Astrocyte (in vitro differentiated cells and primary cell): ENCODE results near the gene PPP1R14B. TPM values are rescaled to one million over a fixed set of nuclear protein-coding genes. Genes with fewer than 3 reads are reported as not detected.
A peak's percentile ranks its signal among the peaks of the same experiment; 100 is the strongest.

ENCODE experiments used
- DNase-seq: peaks from one replicate; pipeline ENCODE4 v3.0.0-alpha.2; 2010; ENCODE audit warnings: low read depth
- FAIRE-seq: peaks from 2 replicates; lab custom pipeline; 2011; peaks lifted over from hg19 to GRCh38; lab: Jason Lieb, UNC
- H2AFZ ChIP-seq: 2 replicates; pipeline ENCODE4 v1.6.0; 2012; ENCODE audit warnings: low read depth, low read length, inconsistent platforms
- H3K27ac ChIP-seq: 2 replicates; pipeline ENCODE4 v1.5.1; 2011; ENCODE audit warnings: low read depth, low read length, inconsistent platforms
- H3K27me3 ChIP-seq: 2 replicates; pipeline ENCODE4 v1.6.0; 2011; ENCODE audit warnings: low read length, inconsistent platforms; ENCODE audit not compliant: insufficient read depth
- H3K36me3 ChIP-seq: 2 replicates; pipeline ENCODE4 v1.5.1; 2011; ENCODE audit warnings: low read length, inconsistent platforms; ENCODE audit not compliant: insufficient read depth
- H3K4me1 ChIP-seq: 2 replicates; pipeline ENCODE4 v1.5.1; 2011; ENCODE audit warnings: low read length, inconsistent platforms; ENCODE audit not compliant: insufficient read depth
- H3K4me2 ChIP-seq: 2 replicates; pipeline ENCODE4 v1.6.0; 2012; ENCODE audit warnings: low read length, inconsistent platforms
- H3K4me3 ChIP-seq: 2 replicates; pipeline ENCODE4 v1.5.1; 2011; ENCODE audit warnings: low read depth, mild to moderate bottlenecking, low read length, inconsistent platforms; ENCODE audit not compliant: insufficient read depth
- H3K79me2 ChIP-seq: 2 replicates; pipeline ENCODE4 v1.6.0; 2012; ENCODE audit warnings: mild to moderate bottlenecking, low read length, inconsistent platforms; ENCODE audit not compliant: insufficient read depth
- H3K9ac ChIP-seq: 2 replicates; pipeline ENCODE4 v1.6.0; 2012; ENCODE audit warnings: mild to moderate bottlenecking, low read length, inconsistent platforms
- H3K9me3 ChIP-seq: 2 replicates; pipeline ENCODE4 v1.5.1; 2012; ENCODE audit warnings: low read depth, mild to moderate bottlenecking, low read length, inconsistent platforms; ENCODE audit not compliant: insufficient read depth
- H4K20me1 ChIP-seq: 2 replicates; pipeline ENCODE4 v1.6.0; 2012; ENCODE audit warnings: low read length, inconsistent platforms; ENCODE audit not compliant: insufficient read depth
- H3K27ac Mint-ChIP-seq: one replicate; pipeline ENCODE4 v1.8.0; 2021; ENCODE audit warnings: mild to moderate bottlenecking, mixed read lengths; ENCODE audit not compliant: unreplicated experiment
- H3K27me3 Mint-ChIP-seq: one replicate; pipeline ENCODE4 v1.8.0; 2021; ENCODE audit warnings: low read depth, mixed read lengths; ENCODE audit not compliant: unreplicated experiment
- H3K36me3 Mint-ChIP-seq: one replicate; pipeline ENCODE4 v1.8.0; 2021; ENCODE audit warnings: low read depth, mixed read lengths; ENCODE audit not compliant: unreplicated experiment
- H3K4me1 Mint-ChIP-seq: one replicate; pipeline ENCODE4 v1.8.0; 2021; ENCODE audit warnings: low read depth, mixed read lengths; ENCODE audit not compliant: unreplicated experiment
- H3K4me3 Mint-ChIP-seq: one replicate; pipeline ENCODE4 v1.8.0; 2021; ENCODE audit warnings: mild to moderate bottlenecking, moderate library complexity, mixed read lengths; ENCODE audit not compliant: unreplicated experiment
- H3K9me3 Mint-ChIP-seq: one replicate; pipeline ENCODE4 v1.8.0; 2021; ENCODE audit warnings: mild to moderate bottlenecking, mixed read lengths; ENCODE audit not compliant: unreplicated experiment
- EZH2 ChIP-seq: IDR thresholded peaks from 2 replicates; pipeline ENCODE4 v1.6.1; 2012; ENCODE audit warnings: mild to moderate bottlenecking, low read length, inconsistent platforms; ENCODE audit not compliant: insufficient read depth
- total RNA-seq: library from RNA; stranded (reverse); gene quantifications from 2 replicates; pipeline ENCODE4 v1.2.1, GENCODE V29; 2021
- TF ChIP-seq, protein P1 (sequence below): IDR thresholded peaks from 2 replicates; pipeline ENCODE4 v1.5.1; 2011; ENCODE audit warnings: low read depth, mild to moderate bottlenecking, inconsistent platforms, low read length, moderate library complexity; ENCODE audit not compliant: insufficient read depth

PPP1R14B gene
- total RNA-seq, 1 donor from 2014 or later = 370 TPM

DNA sequence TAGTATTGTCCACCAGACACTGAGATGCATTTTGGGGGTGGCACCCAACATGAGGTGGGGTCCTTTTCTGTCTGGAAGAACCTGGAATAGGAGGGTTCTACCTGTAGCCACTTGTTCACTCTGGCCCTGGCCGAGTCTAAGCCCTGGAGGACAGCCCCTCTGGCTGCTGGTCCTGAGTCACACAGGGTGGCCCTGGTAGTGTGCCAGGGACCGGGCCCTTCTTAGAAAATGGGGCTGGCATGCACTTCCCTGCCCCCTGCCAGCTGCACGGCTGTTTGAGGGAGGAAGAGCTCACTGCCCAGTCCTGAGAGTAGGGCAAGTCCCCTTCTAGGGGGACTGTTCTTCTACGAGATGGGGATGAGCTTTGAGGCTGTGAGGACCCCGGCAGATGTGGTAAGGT, 6.7 kb upstream of the PPP1R14B start:
- Mint-ChIP-seq H3K27me3 (no peaks in the 10 kb centered on the region), H3K36me3 (peaks cover 11% of the 10 kb centered on the region), H3K4me1 (peaks cover 8% of the 10 kb centered on the region), H3K4me3 (peak overlapping the region; percentile 80), H3K9me3 (no peaks in the 10 kb centered on the region), H3K27ac (no peak overlapping the region)
- Histone ChIP-seq H3K9ac (no peak overlapping the region), H3K9me3 (no peaks in the 10 kb centered on the region), H3K4me3 (no peak overlapping the region), H3K4me1 (peaks cover 18% of the 10 kb centered on the region), H3K27me3 (no peaks in the 10 kb centered on the region), H3K79me2 (peaks cover 29% of the 10 kb centered on the region), H3K36me3 (peaks cover 8% of the 10 kb centered on the region), H3K4me2 (peak overlapping the region; percentile 99), H4K20me1 (peaks cover 29% of the 10 kb centered on the region), H2AFZ (no peak overlapping the region), H3K27ac (no peak overlapping the region)
- FAIRE-seq (no peak), DNase-seq (no peak)
- TF ChIP-seq EZH2 = no peak
- TF ChIP-seq, protein P1, sequence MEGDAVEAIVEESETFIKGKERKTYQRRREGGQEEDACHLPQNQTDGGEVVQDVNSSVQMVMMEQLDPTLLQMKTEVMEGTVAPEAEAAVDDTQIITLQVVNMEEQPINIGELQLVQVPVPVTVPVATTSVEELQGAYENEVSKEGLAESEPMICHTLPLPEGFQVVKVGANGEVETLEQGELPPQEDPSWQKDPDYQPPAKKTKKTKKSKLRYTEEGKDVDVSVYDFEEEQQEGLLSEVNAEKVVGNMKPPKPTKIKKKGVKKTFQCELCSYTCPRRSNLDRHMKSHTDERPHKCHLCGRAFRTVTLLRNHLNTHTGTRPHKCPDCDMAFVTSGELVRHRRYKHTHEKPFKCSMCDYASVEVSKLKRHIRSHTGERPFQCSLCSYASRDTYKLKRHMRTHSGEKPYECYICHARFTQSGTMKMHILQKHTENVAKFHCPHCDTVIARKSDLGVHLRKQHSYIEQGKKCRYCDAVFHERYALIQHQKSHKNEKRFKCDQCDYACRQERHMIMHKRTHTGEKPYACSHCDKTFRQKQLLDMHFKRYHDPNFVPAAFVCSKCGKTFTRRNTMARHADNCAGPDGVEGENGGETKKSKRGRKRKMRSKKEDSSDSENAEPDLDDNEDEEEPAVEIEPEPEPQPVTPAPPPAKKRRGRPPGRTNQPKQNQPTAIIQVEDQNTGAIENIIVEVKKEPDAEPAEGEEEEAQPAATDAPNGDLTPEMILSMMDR = no peak

DNA sequence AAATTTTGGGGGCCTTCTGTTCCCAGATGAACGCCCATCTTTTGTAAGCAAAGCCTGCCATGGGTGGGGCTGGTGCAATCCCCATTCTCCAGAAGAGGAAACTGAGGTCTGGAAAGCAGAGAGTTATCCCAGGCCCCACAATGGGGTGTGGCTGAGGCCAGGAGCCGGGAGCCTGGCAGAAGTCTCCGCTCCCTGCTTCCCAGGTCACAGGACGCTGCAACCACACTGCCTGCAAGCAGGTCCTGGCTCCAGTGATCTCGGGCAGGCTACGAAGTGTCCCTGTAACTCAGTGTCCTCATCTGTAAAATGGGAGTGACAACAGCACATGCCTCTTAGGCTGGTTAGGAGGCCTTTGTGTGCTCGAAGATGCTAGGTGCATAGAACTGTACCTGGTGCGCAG, 6.3 kb upstream of the PPP1R14B start:
- H3K36me3 ChIP-seq = peaks cover 8% of the 10 kb centered on the region
- Mint-ChIP-seq H3K4me3 (peak overlapping the region; percentile 80), H3K36me3 (peaks cover 11% of the 10 kb centered on the region), H3K27me3 (no peaks in the 10 kb centered on the region), H3K27ac (no peak overlapping the region), H3K9me3 (no peaks in the 10 kb centered on the region), H3K4me1 (peaks cover 8% of the 10 kb centered on the region)
- H4K20me1 ChIP-seq = peaks cover 29% of the 10 kb centered on the region
- FAIRE-seq (no peak), DNase-seq (no peak)
- H3K9ac ChIP-seq = no peak overlapping the region
- peaks cover 18% of the 10 kb centered on the region for H3K4me1 ChIP-seq
- H3K4me3 ChIP-seq = no peak overlapping the region
- no peaks in the 10 kb centered on the region for H3K27me3 ChIP-seq
- no peak overlapping the region for H3K27ac ChIP-seq
- peaks cover 29% of the 10 kb centered on the region for H3K79me2 ChIP-seq
- no peaks in the 10 kb centered on the region for H3K9me3 ChIP-seq
- TF ChIP-seq, protein P1 = no peak
- no peak for TF ChIP-seq EZH2
- no peak overlapping the region for H2AFZ ChIP-seq
- H3K4me2 ChIP-seq = peak overlapping the region; percentile 99

DNA sequence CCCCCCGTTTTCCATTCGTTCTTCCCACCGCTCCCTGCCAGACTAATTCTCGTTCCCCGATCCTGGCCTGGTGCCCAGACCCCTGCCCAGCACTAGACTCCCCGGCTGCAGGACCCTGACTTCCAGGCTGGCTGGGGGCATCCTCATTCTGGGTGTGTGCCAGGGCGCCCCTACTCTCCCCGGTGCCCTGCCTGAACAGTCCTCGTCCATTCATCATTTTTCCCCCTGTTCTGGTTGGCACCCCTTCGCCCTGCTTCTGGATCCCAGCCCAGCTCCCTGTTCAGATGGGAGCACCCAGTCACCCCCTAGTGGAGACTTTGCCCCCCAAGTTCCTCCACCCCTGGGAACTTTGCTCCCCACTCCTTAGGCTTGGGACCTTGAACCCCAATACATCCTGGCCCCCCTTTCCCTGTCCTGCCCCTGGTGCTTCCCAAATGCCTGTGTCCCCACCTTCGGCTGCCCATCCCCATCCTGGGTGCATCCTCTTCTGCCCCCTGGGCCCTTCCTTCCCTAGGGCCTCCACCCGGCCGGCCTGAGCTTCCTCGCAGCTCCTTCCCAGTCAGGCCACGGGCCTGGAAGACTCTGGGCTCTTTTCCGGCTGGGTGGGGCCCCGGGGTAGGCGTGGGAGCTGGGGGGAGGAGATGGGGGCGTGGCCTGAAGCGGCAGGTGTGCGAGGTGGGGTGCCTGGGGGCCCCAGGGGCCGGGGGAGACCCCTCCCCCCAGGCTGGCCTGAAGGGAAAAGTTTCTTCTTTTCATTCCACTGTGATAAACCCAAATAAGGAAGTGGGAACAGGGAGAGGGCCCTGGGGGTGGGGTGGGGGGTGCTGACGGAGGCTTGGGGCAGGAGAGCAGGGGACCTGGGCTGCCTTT, 5.5 kb upstream of the PPP1R14B start:
- no peak overlapping the region for H3K27ac ChIP-seq
- no peak for DNase-seq
- H3K36me3 Mint-ChIP-seq = peaks cover 7% of the 10 kb centered on the region

More for the DNA sequence above, 5.5 kb upstream of the PPP1R14B start:
- H3K79me2 ChIP-seq = peaks cover 29% of the 10 kb centered on the region
- no peak for FAIRE-seq
- peaks cover 29% of the 10 kb centered on the region for H4K20me1 ChIP-seq
- no peak for TF ChIP-seq EZH2
- TF ChIP-seq, protein P1 = peak; percentile 34
- Mint-ChIP-seq H3K27me3 (no peaks in the 10 kb centered on the region), H3K27ac (peak overlapping the region; percentile 87), H3K9me3 (no peaks in the 10 kb centered on the region), H3K4me3 (peak overlapping the region; percentile 91), H3K4me1 (peaks cover 9% of the 10 kb centered on the region)
- peaks cover 6% of the 10 kb centered on the region for H3K36me3 ChIP-seq
- peaks cover 22% of the 10 kb centered on the region for H3K4me1 ChIP-seq
- no peaks in the 10 kb centered on the region for H3K27me3 ChIP-seq
- H3K4me3 ChIP-seq = peak overlapping the region; percentile 80
- no peaks in the 10 kb centered on the region for H3K9me3 ChIP-seq
- H2AFZ ChIP-seq = peak overlapping the region; percentile 55
- peak overlapping the region; percentile 99 for H3K4me2 ChIP-seq
- peak overlapping the region; percentile 88 for H3K9ac ChIP-seq
